Activated T-cell treated with anti-CD3 and anti-CD28 coated beads, Interleukin-2, amount 50 U/mL, for 4 hours (primary cell): Measurements from ENCODE around the gene CORO7. TPM values are rescaled to one million over a fixed set of nuclear protein-coding genes. Genes with fewer than 3 reads are reported as not detected.

Experiments used
- ATAC-seq, 2 donors: fragments of 200-7000 bp; cut with Tn5 transposase; one replicate each; pipeline ENCODE4 v1.10.0; 2021
- DNase-seq: peaks from one replicate; pipeline ENCODE4 v3.0.0-alpha.2; 2020
- H3K27me3 Mint-ChIP-seq: one replicate; pipeline ENCODE4 v1.8.0; 2021; ENCODE audit warnings: low read depth, mixed read lengths
- H3K36me3 Mint-ChIP-seq: one replicate; pipeline ENCODE4 v1.8.0; 2022; ENCODE audit warnings: mixed read lengths; ENCODE audit not compliant: insufficient read depth
- H3K4me1 Mint-ChIP-seq: one replicate; pipeline ENCODE4 v1.8.0; 2021; ENCODE audit warnings: low read depth, mixed read lengths
- H3K4me3 Mint-ChIP-seq: one replicate; pipeline ENCODE4 v1.8.0; 2021; ENCODE audit warnings: mild to moderate bottlenecking, moderate library complexity, mixed read lengths
- H3K9me3 Mint-ChIP-seq: one replicate; pipeline ENCODE4 v1.8.0; 2021; ENCODE audit warnings: mixed read lengths
- total RNA-seq, 3 donors: library from RNA; stranded (reverse); gene quantifications; one replicate each; pipeline ENCODE4 v1.2.1, GENCODE V29; 2021

Gene CORO7
- total RNA-seq, 3 donors from 2014 or later, result 75.8 to 79.9 (median 76.4) TPM

- no peak for DNase-seq
- no peaks in the 10 kb centered on the region for H3K9me3 Mint-ChIP-seq
- H3K4me3 Mint-ChIP-seq, result no peak overlapping the region
- peaks cover 6% of the 10 kb centered on the region for H3K36me3 Mint-ChIP-seq
- H3K27me3 Mint-ChIP-seq, result no peaks in the 10 kb centered on the region
- H3K4me1 Mint-ChIP-seq, result no peaks in the 10 kb centered on the region
- no peak for ATAC-seq
Measured at GRCh38 chr16:4386951-4387565, 29.3 kb downstream of the CORO7 start.

- Mint-ChIP-seq H3K4me1 (no peaks in the 10 kb centered on the region), H3K4me3 (no peak overlapping the region), H3K27me3 (no peaks in the 10 kb centered on the region), H3K36me3 (peaks cover 6% of the 10 kb centered on the region), H3K9me3 (no peaks in the 10 kb centered on the region)
- no peak for DNase-seq
- ATAC-seq, result no peak
Measured at GRCh38 chr16:4386451-4386805, 30.0 kb downstream of the CORO7 start.

- H3K4me1 Mint-ChIP-seq, result no peaks in the 10 kb centered on the region
- no peak overlapping the region for H3K4me3 Mint-ChIP-seq
- no peak for DNase-seq
- no peaks in the 10 kb centered on the region for H3K9me3 Mint-ChIP-seq
- no peaks in the 10 kb centered on the region for H3K27me3 Mint-ChIP-seq
- H3K36me3 Mint-ChIP-seq, result peaks cover 6% of the 10 kb centered on the region
- ATAC-seq, result no peak
Measured at GRCh38 chr16:4385789-4386450, 30.5 kb downstream of the CORO7 start.

- DNase-seq (no peak), ATAC-seq (no peak)
- peaks cover 6% of the 10 kb centered on the region for H3K36me3 Mint-ChIP-seq
- no peaks in the 10 kb centered on the region for H3K27me3 Mint-ChIP-seq
- no peak overlapping the region for H3K4me3 Mint-ChIP-seq
- no peaks in the 10 kb centered on the region for H3K4me1 Mint-ChIP-seq
- no peaks in the 10 kb centered on the region for H3K9me3 Mint-ChIP-seq
Measured at GRCh38 chr16:4385066-4385788, 31.2 kb downstream of the CORO7 start.

- H3K4me1 Mint-ChIP-seq, result no peaks in the 10 kb centered on the region
- no peak for DNase-seq
- peaks cover 1% of the 10 kb centered on the region for H3K36me3 Mint-ChIP-seq
- H3K9me3 Mint-ChIP-seq, result no peaks in the 10 kb centered on the region
- no peak for ATAC-seq
- H3K27me3 Mint-ChIP-seq, result no peaks in the 10 kb centered on the region
- H3K4me3 Mint-ChIP-seq, result no peak overlapping the region
Measured at GRCh38 chr16:4384509-4384942, 31.9 kb downstream of the CORO7 start.

GRCh38 chr16:4383591-4384444, 32.6 kb downstream of the CORO7 start:
- no peaks in the 10 kb centered on the region for H3K9me3 Mint-ChIP-seq
- no peaks in the 10 kb centered on the region for H3K4me1 Mint-ChIP-seq
- peaks cover 1% of the 10 kb centered on the region for H3K36me3 Mint-ChIP-seq
- H3K4me3 Mint-ChIP-seq, result no peak overlapping the region
- ATAC-seq (no peak), DNase-seq (no peak)
- no peaks in the 10 kb centered on the region for H3K27me3 Mint-ChIP-seq

GRCh38 chr16:4382795-4383357, 33.5 kb downstream of the CORO7 start:
- ATAC-seq (no peak), DNase-seq (no peak)
- Mint-ChIP-seq H3K36me3 (peaks cover 1% of the 10 kb centered on the region), H3K27me3 (no peaks in the 10 kb centered on the region), H3K4me3 (no peak overlapping the region), H3K4me1 (no peaks in the 10 kb centered on the region), H3K9me3 (no peaks in the 10 kb centered on the region)

GRCh38 chr16:4381935-4382794, 34.2 kb downstream of the CORO7 start:
- H3K4me1 Mint-ChIP-seq, result no peaks in the 10 kb centered on the region
- H3K4me3 Mint-ChIP-seq, result no peak overlapping the region
- peaks cover 1% of the 10 kb centered on the region for H3K36me3 Mint-ChIP-seq
- H3K9me3 Mint-ChIP-seq, result no peaks in the 10 kb centered on the region
- no peak for DNase-seq
- no peaks in the 10 kb centered on the region for H3K27me3 Mint-ChIP-seq
- no peak for ATAC-seq

GRCh38 chr16:4381072-4381934, 35.1 kb downstream of the CORO7 start:
- peaks cover 1% of the 10 kb centered on the region for H3K36me3 Mint-ChIP-seq

GRCh38 chr16:4380119-4381063, 36.0 kb downstream of the CORO7 start:
- H3K4me1 Mint-ChIP-seq, result peaks cover 2% of the 10 kb centered on the region
- H3K4me3 Mint-ChIP-seq, result no peak overlapping the region
- no peaks in the 10 kb centered on the region for H3K27me3 Mint-ChIP-seq
- ATAC-seq (no peak), DNase-seq (no peak)
- H3K9me3 Mint-ChIP-seq, result no peaks in the 10 kb centered on the region
- peaks cover 4% of the 10 kb centered on the region for H3K36me3 Mint-ChIP-seq

More at GRCh38 chr16:4381072-4381934, 35.1 kb downstream of the CORO7 start:
- ATAC-seq, result no peak
- H3K4me3 Mint-ChIP-seq, result no peak overlapping the region
- no peak for DNase-seq
- no peaks in the 10 kb centered on the region for H3K9me3 Mint-ChIP-seq
- no peaks in the 10 kb centered on the region for H3K27me3 Mint-ChIP-seq
- peaks cover 2% of the 10 kb centered on the region for H3K4me1 Mint-ChIP-seq

GRCh38 chr16:4378999-4379690, 37.3 kb downstream of the CORO7 start:
- H3K4me3 Mint-ChIP-seq, result no peak overlapping the region
- peaks cover 4% of the 10 kb centered on the region for H3K36me3 Mint-ChIP-seq
- DNase-seq (no peak), ATAC-seq (no peak)
- H3K4me1 Mint-ChIP-seq, result peaks cover 2% of the 10 kb centered on the region
- no peaks in the 10 kb centered on the region for H3K9me3 Mint-ChIP-seq
- no peaks in the 10 kb centered on the region for H3K27me3 Mint-ChIP-seq
